ENCODE results near the gene CFAP161. TPM values are rescaled to one million over a fixed set of nuclear protein-coding genes. Genes with fewer than 3 reads are reported as not detected.
A peak's percentile ranks its signal among the peaks of the same experiment; 100 is the strongest.

CFAP161 gene
- total RNA-seq, 2 donors from 2014 or later, result not detected

GRCh38 chr15:81171286-81171685, 37.2 kb downstream of the CFAP161 start:
- H3K27ac Mint-ChIP-seq, result no peak overlapping the region
- H3K4me1 Mint-ChIP-seq (ENCODE audit: low read depth in 2 of 2), result no peaks in the 10 kb centered on the region
- peaks cover 16 to 19% of the 10 kb centered on the region in 2 donors for H3K27me3 Mint-ChIP-seq
- no peak for DNase-seq (ENCODE audit: low spot score)
- H3K9me3 Mint-ChIP-seq, result no peaks in the 10 kb centered on the region
- no peak for ATAC-seq
- no peaks in the 10 kb centered on the region for H3K36me3 Mint-ChIP-seq
- H3K4me3 Mint-ChIP-seq, result no peak overlapping the region

GRCh38 chr15:81174125-81174791, 40.2 kb downstream of the CFAP161 start:
- no peaks in the 10 kb centered on the region for H3K4me1 Mint-ChIP-seq (ENCODE audit: low read depth in 2 of 2)
- ATAC-seq (peak; percentile 24 to 51), DNase-seq (ENCODE audit: low spot score) (no peak)
- H3K27ac Mint-ChIP-seq, result no peak overlapping the region
- H3K27me3 Mint-ChIP-seq, result peaks cover 16 to 18% of the 10 kb centered on the region in 2 donors
- no peak overlapping the region for H3K4me3 Mint-ChIP-seq
- no peaks in the 10 kb centered on the region for H3K36me3 Mint-ChIP-seq
- H3K9me3 Mint-ChIP-seq, result no peaks in the 10 kb centered on the region

GRCh38 chr15:81174792-81175327, 40.8 kb downstream of the CFAP161 start:
- DNase-seq (ENCODE audit: low spot score) (no peak), ATAC-seq (no peak)
- Mint-ChIP-seq H3K4me3 (no peak overlapping the region), H3K9me3 (no peaks in the 10 kb centered on the region), H3K27me3 (peaks cover 21% of the 10 kb centered on the region in 2 donors), H3K36me3 (no peaks in the 10 kb centered on the region), H3K27ac (no peak overlapping the region), H3K4me1 (ENCODE audit: low read depth in 2 of 2) (no peaks in the 10 kb centered on the region)

- no peaks in the 10 kb centered on the region for H3K36me3 Mint-ChIP-seq
- no peaks in the 10 kb centered on the region for H3K4me1 Mint-ChIP-seq (ENCODE audit: low read depth in 2 of 2)
- H3K4me3 Mint-ChIP-seq, result no peak overlapping the region
- DNase-seq (ENCODE audit: low spot score) (no peak), ATAC-seq (no peak)
- H3K27me3 Mint-ChIP-seq, result peaks cover 21 to 23% of the 10 kb centered on the region in 2 donors
- no peak overlapping the region for H3K27ac Mint-ChIP-seq
- H3K9me3 Mint-ChIP-seq, result no peaks in the 10 kb centered on the region
Observed at GRCh38 chr15:81175496-81175895, 41.4 kb downstream of the CFAP161 start.

GRCh38 chr15:81176291-81176893, 42.3 kb downstream of the CFAP161 start:
- DNase-seq (ENCODE audit: low spot score) (no peak), ATAC-seq (no peak)
- Mint-ChIP-seq H3K36me3 (no peaks in the 10 kb centered on the region), H3K9me3 (no peaks in the 10 kb centered on the region), H3K4me3 (no peak overlapping the region), H3K27ac (no peak overlapping the region), H3K27me3 (peaks cover 20 to 22% of the 10 kb centered on the region in 2 donors), H3K4me1 (ENCODE audit: low read depth in 2 of 2) (no peaks in the 10 kb centered on the region)

- Mint-ChIP-seq H3K36me3 (no peaks in the 10 kb centered on the region), H3K27ac (no peak overlapping the region), H3K4me1 (ENCODE audit: low read depth in 2 of 2) (peaks cover 0 to 5% of the 10 kb centered on the region in 2 donors), H3K9me3 (no peaks in the 10 kb centered on the region), H3K4me3 (no peak overlapping the region), H3K27me3 (peaks cover 21 to 22% of the 10 kb centered on the region in 2 donors)
- DNase-seq (ENCODE audit: low spot score) (no peak), ATAC-seq (no peak)
Observed at GRCh38 chr15:81178365-81178764, 44.3 kb downstream of the CFAP161 start.

GRCh38 chr15:81181220-81181619, 47.1 kb downstream of the CFAP161 start:
- H3K9me3 Mint-ChIP-seq, result no peaks in the 10 kb centered on the region
- no peak overlapping the region for H3K27ac Mint-ChIP-seq
- peaks cover 27 to 32% of the 10 kb centered on the region in 2 donors for H3K27me3 Mint-ChIP-seq
- H3K4me1 Mint-ChIP-seq (ENCODE audit: low read depth in 2 of 2), result peaks cover 0 to 9% of the 10 kb centered on the region in 2 donors
- no peak for DNase-seq (ENCODE audit: low spot score)
- H3K4me3 Mint-ChIP-seq, result no peak overlapping the region
- H3K36me3 Mint-ChIP-seq, result no peaks in the 10 kb centered on the region
- ATAC-seq, result no peak

- ATAC-seq (no peak), DNase-seq (ENCODE audit: low spot score) (no peak)
- Mint-ChIP-seq H3K27me3 (peaks cover 27 to 32% of the 10 kb centered on the region in 2 donors), H3K9me3 (no peaks in the 10 kb centered on the region), H3K27ac (no peak overlapping the region), H3K36me3 (no peaks in the 10 kb centered on the region), H3K4me3 (no peak overlapping the region), H3K4me1 (ENCODE audit: low read depth in 2 of 2) (peaks cover 0 to 9% of the 10 kb centered on the region in 2 donors)
Observed at GRCh38 chr15:81182031-81182755, 48.1 kb downstream of the CFAP161 start.

GRCh38 chr15:81182756-81183438, 48.8 kb downstream of the CFAP161 start:
- ATAC-seq (no peak), DNase-seq (ENCODE audit: low spot score) (no peak)
- H3K27ac Mint-ChIP-seq, result no peak overlapping the region
- H3K4me3 Mint-ChIP-seq, result no peak overlapping the region
- H3K27me3 Mint-ChIP-seq, result peaks cover 27 to 32% of the 10 kb centered on the region in 2 donors
- no peaks in the 10 kb centered on the region for H3K36me3 Mint-ChIP-seq
- peaks cover 0 to 9% of the 10 kb centered on the region in 2 donors for H3K4me1 Mint-ChIP-seq (ENCODE audit: low read depth in 2 of 2)
- no peaks in the 10 kb centered on the region for H3K9me3 Mint-ChIP-seq

- H3K9me3 Mint-ChIP-seq, result no peaks in the 10 kb centered on the region
- no peaks in the 10 kb centered on the region for H3K36me3 Mint-ChIP-seq
- no peak for DNase-seq (ENCODE audit: low spot score)
- H3K27me3 Mint-ChIP-seq, result peaks cover 27 to 32% of the 10 kb centered on the region in 2 donors
- no peak for ATAC-seq
- no peak overlapping the region for H3K27ac Mint-ChIP-seq
- H3K4me1 Mint-ChIP-seq (ENCODE audit: low read depth in 2 of 2), result peaks cover 0 to 9% of the 10 kb centered on the region in 2 donors
- no peak overlapping the region for H3K4me3 Mint-ChIP-seq
Observed at GRCh38 chr15:81183439-81183775, 49.3 kb downstream of the CFAP161 start.

GRCh38 chr15:81184188-81184587, 50.1 kb downstream of the CFAP161 start:
- Mint-ChIP-seq H3K4me1 (ENCODE audit: low read depth in 2 of 2) (peaks cover 0 to 9% of the 10 kb centered on the region in 2 donors), H3K9me3 (no peaks in the 10 kb centered on the region), H3K36me3 (no peaks in the 10 kb centered on the region), H3K4me3 (no peak overlapping the region), H3K27me3 (peaks cover 24 to 32% of the 10 kb centered on the region in 2 donors), H3K27ac (no peak overlapping the region)
- ATAC-seq (no peak), DNase-seq (ENCODE audit: low spot score) (no peak)

GRCh38 chr15:81185631-81186295, 51.7 kb downstream of the CFAP161 start:
- Mint-ChIP-seq H3K27me3 (peaks cover 21 to 25% of the 10 kb centered on the region in 2 donors), H3K27ac (no peak overlapping the region)

GRCh38 chr15:81188354-81188753, 54.3 kb downstream of the CFAP161 start:
- H3K27ac Mint-ChIP-seq, result no peak overlapping the region
- peaks cover 5 to 22% of the 10 kb centered on the region in 2 donors for H3K27me3 Mint-ChIP-seq
- no peak for DNase-seq (ENCODE audit: low spot score)
- no peaks in the 10 kb centered on the region for H3K36me3 Mint-ChIP-seq
- no peak overlapping the region for H3K4me3 Mint-ChIP-seq
- peaks cover 0 to 7% of the 10 kb centered on the region in 2 donors for H3K4me1 Mint-ChIP-seq (ENCODE audit: low read depth in 2 of 2)
- no peaks in the 10 kb centered on the region for H3K9me3 Mint-ChIP-seq
- no peak for ATAC-seq

More at GRCh38 chr15:81185631-81186295, 51.7 kb downstream of the CFAP161 start:
- peaks cover 0 to 9% of the 10 kb centered on the region in 2 donors for H3K4me1 Mint-ChIP-seq (ENCODE audit: low read depth in 2 of 2)
- no peaks in the 10 kb centered on the region for H3K36me3 Mint-ChIP-seq
- no peak for DNase-seq (ENCODE audit: low spot score)
- no peak for ATAC-seq
- no peak overlapping the region for H3K4me3 Mint-ChIP-seq
- no peaks in the 10 kb centered on the region for H3K9me3 Mint-ChIP-seq

All from natural killer cell treated with Interleukin-12 subunit alpha and Interleukin-12 subunit beta and Interleukin-15 and Interleukin-18, amount 100 ng/mL, for 72 hours (primary cell).